Vagina (tissue), 2 donors: Measurements from ENCODE around the gene KCNC1. TPM values are rescaled to one million over a fixed set of nuclear protein-coding genes. Genes with fewer than 3 reads are reported as not detected.

Source experiments
- DNase-seq, 2 donors: peaks; one replicate each; pipeline ENCODE4 v3.0.0-alpha.2; 2017; ENCODE audit errors: extremely low spot score in 2 of 2
- H3K27ac ChIP-seq: fragments of 200-600 bp; sonication (generic); one replicate; pipeline ENCODE4 v1.5.1; 2019
- H3K27me3 ChIP-seq: fragments of 200-600 bp; sonication (generic); one replicate; pipeline ENCODE4 v1.5.1; 2019
- H3K36me3 ChIP-seq, 2 donors: fragments of 200-600 bp; sonication (generic); one replicate each; pipeline ENCODE4 v1.5.1; 2017 to 2019
- H3K4me1 ChIP-seq: fragments of 200-600 bp; sonication (generic); one replicate; pipeline ENCODE4 v1.5.1; 2019
- H3K4me3 ChIP-seq, 2 donors: fragments of 200-600 bp; sonication (generic); 1 replicate in 1 of 2; 2 replicates in 1 of 2; pipeline ENCODE4 v1.5.1; 2016 to 2019
- H3K9me3 ChIP-seq: fragments of 200-600 bp; sonication (generic); one replicate; pipeline ENCODE4 v1.5.1; 2019
- POLR2A ChIP-seq, 2 donors: fragments of 450-650 bp; IDR thresholded peaks; one replicate each; pipeline ENCODE4 v1.6.1; 2017; ENCODE audit warnings: antibody characterized with exemption in 2 of 2, mild to moderate bottlenecking in 2 of 2, moderate library complexity in 2 of 2
- POLR2AphosphoS5 ChIP-seq, 2 donors: sonication (generic); formaldehyde crosslinking; IDR thresholded peaks; one replicate each; pipeline ENCODE4 v1.9.0; 2017; ENCODE audit warnings: antibody characterized with exemption in 2 of 2, mild to moderate bottlenecking in 2 of 2, low read depth in 1 of 2; ENCODE audit not compliant: insufficient read depth in 1 of 2
- intact Hi-C: fragments of 100-400 bp; cut with DNase I; formaldehyde crosslinking; loops from one replicate; pipeline ENCODE4 v1.15.1; 2023
- total RNA-seq: library from RNA; depleted of rRNA; stranded (reverse); fragments of >200 nt; gene quantifications from one replicate; pipeline ENCODE4 v1.2.3, GENCODE V29; 2016
- TF ChIP-seq, protein P1 (sequence below), 3 experiments: fragments of 450-650 bp in 2 of 3; fragments of 200-600 bp in 1 of 3; sonication (generic) in 1 of 3; IDR thresholded peaks; one replicate each; pipeline ENCODE4 v1.5.1; 2017 to 2019; ENCODE audit warnings: antibody characterized with exemption in 3 of 3, mild to moderate bottlenecking in 2 of 3, moderate library complexity in 2 of 3

Gene KCNC1
- total RNA-seq, 1 donor from 2014 or later, result 0.49 TPM

DNA sequence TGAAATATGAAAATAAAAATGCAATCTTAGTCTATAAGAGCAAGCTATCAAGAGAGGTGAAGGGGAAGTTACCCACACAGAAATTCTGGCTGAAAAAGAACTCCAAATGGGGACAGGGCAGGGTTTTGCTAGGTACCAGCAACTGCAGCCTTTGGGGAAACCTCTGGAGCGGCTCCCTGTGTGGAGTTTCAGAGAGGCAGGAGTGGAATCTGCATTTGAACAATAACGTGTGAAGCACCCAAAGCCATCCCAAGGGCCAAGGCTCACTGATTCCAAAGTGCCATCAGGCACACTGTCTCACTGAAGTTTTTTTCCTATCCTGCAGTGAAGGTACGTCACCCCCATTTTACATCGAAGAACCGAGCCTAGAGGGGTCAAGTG lies 87.8 kb downstream of the KCNC1 start:
- TF ChIP-seq, protein P1, sequence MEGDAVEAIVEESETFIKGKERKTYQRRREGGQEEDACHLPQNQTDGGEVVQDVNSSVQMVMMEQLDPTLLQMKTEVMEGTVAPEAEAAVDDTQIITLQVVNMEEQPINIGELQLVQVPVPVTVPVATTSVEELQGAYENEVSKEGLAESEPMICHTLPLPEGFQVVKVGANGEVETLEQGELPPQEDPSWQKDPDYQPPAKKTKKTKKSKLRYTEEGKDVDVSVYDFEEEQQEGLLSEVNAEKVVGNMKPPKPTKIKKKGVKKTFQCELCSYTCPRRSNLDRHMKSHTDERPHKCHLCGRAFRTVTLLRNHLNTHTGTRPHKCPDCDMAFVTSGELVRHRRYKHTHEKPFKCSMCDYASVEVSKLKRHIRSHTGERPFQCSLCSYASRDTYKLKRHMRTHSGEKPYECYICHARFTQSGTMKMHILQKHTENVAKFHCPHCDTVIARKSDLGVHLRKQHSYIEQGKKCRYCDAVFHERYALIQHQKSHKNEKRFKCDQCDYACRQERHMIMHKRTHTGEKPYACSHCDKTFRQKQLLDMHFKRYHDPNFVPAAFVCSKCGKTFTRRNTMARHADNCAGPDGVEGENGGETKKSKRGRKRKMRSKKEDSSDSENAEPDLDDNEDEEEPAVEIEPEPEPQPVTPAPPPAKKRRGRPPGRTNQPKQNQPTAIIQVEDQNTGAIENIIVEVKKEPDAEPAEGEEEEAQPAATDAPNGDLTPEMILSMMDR (IDR thresholded peaks at IDR 0.05), result no peak
- TF ChIP-seq POLR2A (IDR thresholded peaks at IDR 0.05) (no peak), POLR2AphosphoS5 (IDR thresholded peaks at IDR 0.05; ENCODE audit: insufficient read depth in 1 of 2, low read depth in 1 of 2) (no peak)
- H3K36me3 ChIP-seq, result no peaks in the 10 kb centered on the region
- no peaks in the 10 kb centered on the region for H3K27me3 ChIP-seq
- H3K9me3 ChIP-seq, result no peaks in the 10 kb centered on the region
- no peak overlapping the region for H3K4me3 ChIP-seq
- intact Hi-C loops, result no loop called here
- no peak for DNase-seq
- no peak overlapping the region for H3K27ac ChIP-seq
- no peaks in the 10 kb centered on the region for H3K4me1 ChIP-seq

- Histone ChIP-seq H3K27ac (no peak overlapping the region), H3K27me3 (no peaks in the 10 kb centered on the region), H3K4me1 (peaks cover 10% of the 10 kb centered on the region), H3K36me3 (no peaks in the 10 kb centered on the region), H3K9me3 (no peaks in the 10 kb centered on the region), H3K4me3 (no peak overlapping the region)
- no peak for DNase-seq
- intact Hi-C loops, result no loop called here
- TF ChIP-seq, protein P1 (IDR thresholded peaks at IDR 0.05), result no peak
- TF ChIP-seq POLR2AphosphoS5 (IDR thresholded peaks at IDR 0.05; ENCODE audit: insufficient read depth in 1 of 2, low read depth in 1 of 2), result no peak
- TF ChIP-seq POLR2A (IDR thresholded peaks at IDR 0.05), result no peak
Observed at GRCh38 chr11:17827006-17827405, 92.4 kb downstream of the KCNC1 start.

GRCh38 chr11:17828311-17828751 lies 93.8 kb downstream of the KCNC1 start:
- DNase-seq, result no peak
- intact Hi-C loops, result no loop called here
- Histone ChIP-seq H3K27me3 (no peaks in the 10 kb centered on the region), H3K27ac (peak overlapping the region; percentile 38), H3K4me3 (no peak overlapping the region), H3K36me3 (no peaks in the 10 kb centered on the region), H3K4me1 (peaks cover 10% of the 10 kb centered on the region), H3K9me3 (no peaks in the 10 kb centered on the region)
- TF ChIP-seq POLR2AphosphoS5 (IDR thresholded peaks at IDR 0.05; ENCODE audit: insufficient read depth in 1 of 2, low read depth in 1 of 2) (no peak), POLR2A (IDR thresholded peaks at IDR 0.05) (no peak)
- TF ChIP-seq, protein P1 (IDR thresholded peaks at IDR 0.05), result no peak

DNA sequence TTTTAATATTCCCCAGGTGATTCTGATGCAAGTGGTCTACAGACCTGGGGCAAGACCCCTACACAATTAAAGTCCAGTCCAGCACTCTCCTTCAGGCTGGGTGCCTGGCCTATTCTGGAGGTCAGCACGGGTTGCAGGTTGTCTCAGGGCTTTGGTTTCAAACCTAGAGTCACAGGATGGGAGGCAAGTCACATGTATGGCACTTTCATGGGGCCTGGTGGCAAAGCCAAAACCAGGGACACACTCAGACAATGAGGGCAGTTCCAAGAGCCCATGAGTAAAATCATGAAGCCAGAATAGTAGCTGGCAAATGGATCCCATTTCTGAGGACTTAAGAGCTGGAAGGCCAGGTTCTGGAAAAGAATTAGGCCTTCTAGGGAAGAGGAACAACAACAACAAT lies 96.6 kb downstream of the KCNC1 start:
- Histone ChIP-seq H3K27ac (no peak overlapping the region), H3K27me3 (no peaks in the 10 kb centered on the region), H3K4me1 (peaks cover 10% of the 10 kb centered on the region), H3K36me3 (no peaks in the 10 kb centered on the region), H3K4me3 (no peak overlapping the region), H3K9me3 (no peaks in the 10 kb centered on the region)
- no peak for DNase-seq
- intact Hi-C loops, result no loop called here
- TF ChIP-seq POLR2AphosphoS5 (IDR thresholded peaks at IDR 0.05; ENCODE audit: insufficient read depth in 1 of 2, low read depth in 1 of 2) (no peak), POLR2A (IDR thresholded peaks at IDR 0.05) (no peak)
- TF ChIP-seq, protein P1 (IDR thresholded peaks at IDR 0.05), result no peak

- Histone ChIP-seq H3K36me3 (no peaks in the 10 kb centered on the region), H3K4me1 (peaks cover 10% of the 10 kb centered on the region), H3K27ac (no peak overlapping the region), H3K9me3 (no peaks in the 10 kb centered on the region), H3K27me3 (no peaks in the 10 kb centered on the region), H3K4me3 (no peak overlapping the region)
- TF ChIP-seq, protein P1 (IDR thresholded peaks at IDR 0.05), result no peak
- no peak for DNase-seq
- intact Hi-C loops, result no loop called here
Observed at GRCh38 chr11:17831883-17832282, 97.3 kb downstream of the KCNC1 start.

Other genes starting within 250 kb of the KCNC1 start
- gene USH1C, start 190.4 kb upstream of the KCNC1 start, total RNA-seq, result not detected
- gene OTOG, start 187.5 kb upstream of the KCNC1 start, total RNA-seq, result not detected
- gene MYOD1, start 15.2 kb upstream of the KCNC1 start, total RNA-seq, result not detected